HT-29 (cell line): ENCODE data around the gene WLS. TPM values are rescaled to one million over a fixed set of nuclear protein-coding genes. Genes with fewer than 3 reads are reported as not detected.
"Not testable (repeated sequence)": the region's sequence is repeated elsewhere in the genome, so short reads cannot be mapped to it uniquely, and the experiment has no call there.

Experiments
- DNase-seq: peaks from one replicate; pipeline ENCODE4 v3.0.0-alpha.2; 2015; ENCODE audit warnings: low spot score
- total RNA-seq: library from RNA; depleted of rRNA; stranded (reverse); fragments of >200 nt; shearing (Covaris generic); gene quantifications from 2 replicates; pipeline ENCODE4 v1.2.3, GENCODE V29; 2014; rRNA removed

WLS gene
- 29.0 and 30.8 TPM in 2 replicates for total RNA-seq

GRCh38 chr1:68232289-68233148, at the start of gene WLS:
Gene WLS (minus strand): TSS chr1:68232523. CDS start chr1:68232299, 224 bp downstream.
- DNase-seq = peak; percentile 85

GRCh38 chr1:68280286-68280685, 48.0 kb upstream of the WLS start:
- no peak for DNase-seq

GRCh38 chr1:68279846-68280245, 47.5 kb upstream of the WLS start:
- DNase-seq = no peak

GRCh38 chr1:68278221-68278620, 45.9 kb upstream of the WLS start:
- DNase-seq = no peak

GRCh38 chr1:68276448-68276847, 44.1 kb upstream of the WLS start:
- no peak for DNase-seq

- no peak for DNase-seq
Observed at GRCh38 chr1:68273530-68273929, 41.2 kb upstream of the WLS start.

- DNase-seq = no peak
Observed at GRCh38 chr1:68271596-68271995, 39.3 kb upstream of the WLS start.

- no peak for DNase-seq
Observed at GRCh38 chr1:68270951-68271350, 38.6 kb upstream of the WLS start.

GRCh38 chr1:68269637-68270430, 37.5 kb upstream of the WLS start:
- DNase-seq = no peak

GRCh38 chr1:68268896-68269483, 36.7 kb upstream of the WLS start:
- DNase-seq = no peak

GRCh38 chr1:68256824-68257223, 24.5 kb upstream of the WLS start:
- not testable (repeated sequence) for DNase-seq

GRCh38 chr1:68255301-68255700, 23.0 kb upstream of the WLS start:
- DNase-seq = no peak

- no peak for DNase-seq
Observed at GRCh38 chr1:68254667-68255226, 22.4 kb upstream of the WLS start.

- DNase-seq = no peak
Observed at GRCh38 chr1:68237040-68237439, 4.7 kb upstream of the WLS start.

GRCh38 chr1:68234094-68234493, 1.8 kb upstream of the WLS start:
- DNase-seq = no peak

GRCh38 chr1:68233202-68233601, 879 bp upstream of the WLS start:
- no peak for DNase-seq

GRCh38 chr1:68231627-68232288, 565 bp downstream of the WLS start:
- peak; percentile 65 for DNase-seq

GRCh38 chr1:68230901-68231626, 1.3 kb downstream of the WLS start:
- peak; percentile 30 for DNase-seq

- peak; percentile 20 for DNase-seq
Observed at GRCh38 chr1:68230484-68230802, 1.9 kb downstream of the WLS start.

- no peak for DNase-seq
Observed at GRCh38 chr1:68229650-68230483, 2.5 kb downstream of the WLS start.
